HEK293T (cell line): ENCODE measurements around the gene ITPRIPL1.

Experiments
- CTCF ChIA-PET: fragments of 350-600 bp; formaldehyde crosslinking; extraction: SDS; loops from one replicate; lab custom pipeline; 2021; ENCODE audit warnings: antibody characterized with exemption, inconsistent platforms; lab: Yijun Ruan, JAX
- POLR2A ChIA-PET: fragments of 350-600 bp; formaldehyde crosslinking; extraction: SDS; loops from one replicate; lab custom pipeline; 2020; ENCODE audit warnings: antibody characterized with exemption, inconsistent platforms; lab: Yijun Ruan, JAX
- DNase-seq: peaks from one replicate; pipeline ENCODE4 v3.0.0; 2012; ENCODE audit warnings: mixed read lengths; ENCODE audit errors: extremely low spot score
- ARNT ChIP-seq: fragments of 450-650 bp; IDR thresholded peaks from 2 replicates; pipeline ENCODE4 v1.6.1; 2017; ENCODE audit warnings: mild to moderate bottlenecking
- BHLHE40 ChIP-seq: fragments of 450-650 bp; IDR thresholded peaks from 2 replicates; pipeline ENCODE4 v1.6.1; 2016; ENCODE audit warnings: mild to moderate bottlenecking, moderate library complexity, borderline replicate concordance
- CTBP1 ChIP-seq: fragments of 450-650 bp; IDR thresholded peaks from 2 replicates; pipeline ENCODE4 v1.6.1; 2016; ENCODE audit warnings: borderline replicate concordance
- ELF4 ChIP-seq: fragments of 450-650 bp; IDR thresholded peaks from 2 replicates; pipeline ENCODE4 v1.6.1; 2017; ENCODE audit warnings: antibody characterized with exemption
- FOXA1 ChIP-seq: fragments of 450-650 bp; IDR thresholded peaks from 2 replicates; pipeline ENCODE4 v1.6.1; 2016; ENCODE audit warnings: mild to moderate bottlenecking
- FOXK2 ChIP-seq: fragments of 450-650 bp; IDR thresholded peaks from 2 replicates; pipeline ENCODE4 v1.6.1; 2016; ENCODE audit warnings: mild to moderate bottlenecking
- FOXM1 ChIP-seq: fragments of 450-650 bp; IDR thresholded peaks from 2 replicates; pipeline ENCODE4 v1.6.1; 2017; ENCODE audit warnings: mild to moderate bottlenecking, borderline replicate concordance
- HDGF ChIP-seq: fragments of 450-650 bp; IDR thresholded peaks from 2 replicates; pipeline ENCODE4 v1.6.1; 2017; ENCODE audit warnings: antibody characterized with exemption, borderline replicate concordance
- L3MBTL2 ChIP-seq: fragments of 450-650 bp; conservative IDR thresholded peaks from 2 replicates; pipeline ENCODE4 v1.6.1; 2016; ENCODE audit warnings: mild to moderate bottlenecking
- LEF1 ChIP-seq: fragments of 450-650 bp; IDR thresholded peaks from 2 replicates; pipeline ENCODE4 v1.6.1; 2017; ENCODE audit warnings: mild to moderate bottlenecking, borderline replicate concordance
- NFRKB ChIP-seq: fragments of 450-650 bp; IDR thresholded peaks from 2 replicates; pipeline ENCODE4 v1.6.1; 2016; ENCODE audit warnings: mild to moderate bottlenecking, moderate library complexity
- PKNOX1 ChIP-seq: fragments of 450-650 bp; IDR thresholded peaks from 2 replicates; pipeline ENCODE4 v1.6.1; 2016
- SP1 ChIP-seq: fragments of 450-650 bp; IDR thresholded peaks from 2 replicates; pipeline ENCODE4 v1.6.1; 2017
- SUZ12 ChIP-seq: fragments of 450-650 bp; IDR thresholded peaks from 2 replicates; pipeline ENCODE4 v1.6.1; 2016; ENCODE audit warnings: mild to moderate bottlenecking
- TARDBP ChIP-seq: fragments of 450-650 bp; IDR thresholded peaks from 2 replicates; pipeline ENCODE4 v1.6.1; 2016
- ZNF384 ChIP-seq: fragments of 450-650 bp; IDR thresholded peaks from 2 replicates; pipeline ENCODE4 v1.6.1; 2016

ITPRIPL1 gene

GRCh38 chr2:96347395-96347794 lies 22.3 kb downstream of the ITPRIPL1 start:
- no peak for TF ChIP-seq HDGF
- no peak for TF ChIP-seq FOXK2
- no peak for TF ChIP-seq FOXM1
- TF ChIP-seq NFRKB: no peak
- no peak for TF ChIP-seq BHLHE40
- no peak for TF ChIP-seq FOXA1
- TF ChIP-seq TARDBP: no peak
- no peak for TF ChIP-seq SUZ12
- no peak for TF ChIP-seq ARNT
- no peak for TF ChIP-seq PKNOX1
- no peak for TF ChIP-seq CTBP1
- TF ChIP-seq SP1: no peak
- no peak for TF ChIP-seq ELF4
- TF ChIP-seq LEF1: no peak
- TF ChIP-seq L3MBTL2: no peak
- TF ChIP-seq ZNF384: no peak
- DNase-seq: no peak
- ChIA-PET CTCF (no interaction called here), POLR2A (interaction anchor here (3.6 kb wide), 1 partner anchor 11 kb away, joined by 20 read pairs; the partner anchor contains the start of gene NCAPH)

GRCh38 chr2:96353032-96353561 lies 28.0 kb downstream of the ITPRIPL1 start:
- POLR2A ChIA-PET: interaction anchor here (0.5 to 0.7 kb wide), 2 partner anchors 10 to 17 kb away, joined by 3 read pairs; partner anchors contain the start of gene NCAPH
- no peak for DNase-seq
- CTCF ChIA-PET: no interaction called here
- TF ChIP-seq BHLHE40 (no peak), TARDBP (no peak), ELF4 (no peak), HDGF (no peak), NFRKB (no peak), FOXA1 (no peak), LEF1 (no peak), FOXK2 (no peak), ZNF384 (no peak), SP1 (no peak), L3MBTL2 (no peak), CTBP1 (no peak), ARNT (no peak), PKNOX1 (no peak), FOXM1 (no peak), SUZ12 (no peak)

- no peak for TF ChIP-seq HDGF
- TF ChIP-seq ARNT: no peak
- no peak for TF ChIP-seq FOXM1
- no peak for TF ChIP-seq PKNOX1
- TF ChIP-seq CTBP1: no peak
- no peak for TF ChIP-seq LEF1
- no peak for TF ChIP-seq SP1
- TF ChIP-seq L3MBTL2: no peak
- no peak for TF ChIP-seq SUZ12
- TF ChIP-seq FOXA1: no peak
- no peak for TF ChIP-seq FOXK2
- TF ChIP-seq ELF4: no peak
- TF ChIP-seq TARDBP: no peak
- no peak for TF ChIP-seq ZNF384
- no peak for TF ChIP-seq NFRKB
- TF ChIP-seq BHLHE40: no peak
- DNase-seq: no peak
- ChIA-PET CTCF (no interaction called here), POLR2A (interaction anchor here (0.5 to 0.7 kb wide), 3 partner anchors 9 to 204 kb away, joined by 3 read pairs; partner anchors contain the start of gene NCAPH)
Observed at GRCh38 chr2:96353606-96354101, 28.5 kb downstream of the ITPRIPL1 start.

- DNase-seq: no peak
- ChIA-PET CTCF (interaction anchor here (1.6 kb wide), 1 partner anchor 53 kb away, joined by 3 read pairs; no protein-coding TSS in a partner anchor), POLR2A (interaction anchor here (0.7 kb wide), 2 partner anchors 34 to 203 kb away, joined by 3 read pairs; no protein-coding TSS in a partner anchor)
- no peak for TF ChIP-seq L3MBTL2
- no peak for TF ChIP-seq ELF4
- no peak for TF ChIP-seq BHLHE40
- no peak for TF ChIP-seq LEF1
- TF ChIP-seq HDGF: no peak
- no peak for TF ChIP-seq FOXA1
- TF ChIP-seq PKNOX1: no peak
- no peak for TF ChIP-seq ZNF384
- TF ChIP-seq SP1: no peak
- TF ChIP-seq ARNT: no peak
- TF ChIP-seq TARDBP: no peak
Observed at GRCh38 chr2:96354492-96354891, 29.4 kb downstream of the ITPRIPL1 start.

- DNase-seq: no peak
- ChIA-PET CTCF (no interaction called here), POLR2A (interaction anchor here (2.0 kb wide), 1 partner anchor 21 kb away, joined by 4 read pairs; the partner anchor contains the start of gene NCAPH)
- TF ChIP-seq NFRKB (no peak), HDGF (no peak), CTBP1 (no peak), FOXK2 (no peak), FOXM1 (no peak), ARNT (no peak), ELF4 (no peak), SP1 (no peak), ZNF384 (no peak), LEF1 (no peak), BHLHE40 (no peak), TARDBP (no peak)
Observed at GRCh38 chr2:96356889-96357288, 31.8 kb downstream of the ITPRIPL1 start.
